COLO668 (cell line): ENCODE data around the gene XK.
"Not testable (repeated sequence)": the region's sequence is repeated elsewhere in the genome, so short reads cannot be mapped to it uniquely, and the experiment has no call there.

Experiments used
- DNase-seq: peaks from one replicate; lab custom pipeline; 2025; ENCODE audit not compliant: unreplicated experiment; lab: John Stamatoyannopoulos, UW

XK gene

GRCh38 chrX:37685381-37686359, at the start of gene XK:
Gene XK (plus strand): TSS chrX:37685791. CDS start chrX:37685962, 171 bp downstream.
- peak; percentile 80 for DNase-seq

GRCh38 chrX:37638047-37638446, 47.5 kb upstream of the XK start:
- DNase-seq, result no peak

- DNase-seq, result no peak
These were observed 45.4 kb upstream of the XK start for GRCh38 chrX:37640142-37640541.

GRCh38 chrX:37641859-37642258, 43.7 kb upstream of the XK start:
- no peak for DNase-seq

- DNase-seq, result no peak
These were observed 40.9 kb upstream of the XK start for GRCh38 chrX:37644381-37645305.

GRCh38 chrX:37646254-37646653, 39.3 kb upstream of the XK start:
- no peak for DNase-seq

GRCh38 chrX:37650879-37651278, 34.7 kb upstream of the XK start:
- DNase-seq, result not testable (repeated sequence)

GRCh38 chrX:37651921-37652452, 33.6 kb upstream of the XK start:
- no peak for DNase-seq

- no peak for DNase-seq
These were observed 32.9 kb upstream of the XK start for GRCh38 chrX:37652589-37653231.

GRCh38 chrX:37653397-37654085, 32.0 kb upstream of the XK start:
- DNase-seq, result no peak

- DNase-seq, result no peak
These were observed 27.1 kb upstream of the XK start for GRCh38 chrX:37658343-37659030.

GRCh38 chrX:37659047-37659446, 26.5 kb upstream of the XK start:
- DNase-seq, result no peak

GRCh38 chrX:37662181-37662580, 23.4 kb upstream of the XK start:
- no peak for DNase-seq

GRCh38 chrX:37666516-37666915, 19.1 kb upstream of the XK start:
- DNase-seq, result no peak

GRCh38 chrX:37667141-37667540, 18.4 kb upstream of the XK start:
- no peak for DNase-seq

GRCh38 chrX:37672563-37672962, 13.0 kb upstream of the XK start:
- no peak for DNase-seq

GRCh38 chrX:37676811-37677210, 8.8 kb upstream of the XK start:
- DNase-seq, result no peak

- no peak for DNase-seq
These were observed 8.3 kb upstream of the XK start for GRCh38 chrX:37677243-37677642.

GRCh38 chrX:37677765-37678164, 7.8 kb upstream of the XK start:
- no peak for DNase-seq

- no peak for DNase-seq
These were observed 7.0 kb upstream of the XK start for GRCh38 chrX:37678574-37678973.
